K562 (cell line): ENCODE data around the gene DYNLT2. TPM values are rescaled to one million over a fixed set of nuclear protein-coding genes. Genes with fewer than 3 reads are reported as not detected.

Experiments
- ATF3 ChIP-seq, 2 experiments: fragments of 450-650 bp in 1 of 2; sonication (generic) in 1 of 2; formaldehyde crosslinking in 1 of 2; IDR thresholded peaks in 1 of 2; conservative IDR thresholded peaks in 1 of 2; 2 replicates each; pipeline versions ENCODE4 v1.6.1 to v1.8.1; 2016 to 2023; ENCODE audit warnings: mild to moderate bottlenecking in 2 of 2, moderate library complexity in 2 of 2, inconsistent platforms in 1 of 2, missing genetic modification reagents in 1 of 2
- CTCF ChIP-seq, 3 experiments: IDR thresholded peaks in 2 of 3; conservative IDR thresholded peaks in 1 of 3; 2 replicates each; pipeline ENCODE4 v1.5.1; 2011 to 2012; ENCODE audit warnings: low read length in 3 of 3, mild to moderate bottlenecking in 3 of 3, control low read depth in 2 of 3, improper control_type of control experiment in 1 of 3, inconsistent platforms in 1 of 3, low read depth in 1 of 3, mixed read lengths in 1 of 3, moderate library complexity in 1 of 3; ENCODE audit not compliant: insufficient read depth in 2 of 3
- FOXM1 ChIP-seq, 2 experiments: fragments of 450-650 bp in 1 of 2; sonication (generic) in 1 of 2; formaldehyde crosslinking in 1 of 2; IDR thresholded peaks; 2 replicates each; pipeline versions ENCODE4 v1.6.1 to v1.9.0; 2017 to 2022; ENCODE audit warnings: low read depth in 2 of 2, mild to moderate bottlenecking in 2 of 2, missing genetic modification reagents in 1 of 2, moderate library complexity in 1 of 2
- NFXL1 ChIP-seq: fragments of 450-650 bp; formaldehyde crosslinking; IDR thresholded peaks from 2 replicates; pipeline ENCODE4 v1.4.0; 2021; ENCODE audit warnings: mild to moderate bottlenecking
- PRDM10 ChIP-seq: fragments of 450-650 bp; IDR thresholded peaks from 2 replicates; pipeline ENCODE4 v1.6.1; 2018; ENCODE audit not compliant: partially characterized antibody
- SPI1 ChIP-seq: IDR thresholded peaks from 2 replicates; pipeline ENCODE4 v1.6.1; 2011; ENCODE audit warnings: low read depth, low read length, control low read depth, borderline replicate concordance
- polyA plus RNA-seq, 8 experiments: library from polyadenylated mRNA; depleted of rRNA in 4 of 8; stranded (reverse) in 5 of 8; unstranded in 3 of 8; fragments of >200 nt; fragmentation: Nextera tagmentation in 2 of 8; fragmentation: Illumina TruSeq in 1 of 8; extraction: Ambion mirVana in 2 of 8; extraction: Trizol in 1 of 8; gene quantifications; 2 replicates each; pipeline versions ENCODE4 v1.2.1 to v1.2.3, GENCODE V29; 2011 to 2014; ENCODE audit warnings: inconsistent platforms in 1 of 8, missing spikeins in 1 of 8
- total RNA-seq, 7 experiments: library from RNA; depleted of rRNA in 6 of 7; stranded (reverse); fragments of >200 nt in 6 of 7; fragmentation: Illumina TruSeq in 2 of 7; extraction: Trizol in 2 of 7; gene quantifications; 2 replicates each; pipeline versions ENCODE4 v1.2.1 to v1.2.3, GENCODE V29; 2011 to 2021; ENCODE audit warnings: low replicate concordance in 1 of 7

Gene DYNLT2
- total and polyA plus RNA-seq, 9 of the 15 experiments (the other 6 are each of a cell fraction or from before 2014, with no cell fraction given) = 2.0 to 12.8 (median 6.3) TPM

- TF ChIP-seq CTCF (IDR thresholded peaks at IDR 0.05 in 2 of 3, conservative IDR thresholded peaks at IDR 0.05 in 1 of 3; ENCODE audit: insufficient read depth in 2 of 3, low read depth in 1 of 3, low read length in 3 of 3) (peak; percentile 96 to 99 (median 99)), SPI1 (peak; percentile 76; the same call in 1 of the 2 replicates), NFXL1 (CRISPR knock-in tag) (no peak), PRDM10 (peak; percentile 51), FOXM1 (IDR thresholded peaks at IDR 0.05; ENCODE audit: low read depth) (no peak), FOXM1 (CRISPR knock-in tag; IDR thresholded peaks at IDR 0.05; ENCODE audit: low read depth) (no peak), ATF3 (IDR thresholded peaks at IDR 0.05) (no peak), ATF3 (CRISPR knock-in tag; conservative IDR thresholded peaks at IDR 0.05) (peak; percentile 28; the same call in 1 of the 2 replicates)
Measured at GRCh38 chr6:169789944-169790927, 38.9 kb upstream of the DYNLT2 start (continued).
